T-helper 22 cell (primary cell): Measurements from ENCODE around the gene FCMR.

Experiments
- DNase-seq: peaks from one replicate; pipeline ENCODE4 v3.0.0-alpha.2; 2020; ENCODE audit warnings: low read depth

The FCMR gene

GRCh38 chr1:206899717-206900116, 22.0 kb downstream of the FCMR start:
- DNase-seq = no peak

GRCh38 chr1:206898915-206899431, 22.8 kb downstream of the FCMR start:
- no peak for DNase-seq

GRCh38 chr1:206898089-206898914, 23.4 kb downstream of the FCMR start:
- DNase-seq = no peak

GRCh38 chr1:206897175-206897574, 24.6 kb downstream of the FCMR start, which contains the start of gene IL24:
TSS of gene IL24 (plus strand) at chr1:206897443. CDS start at chr1:206897833, 390 bp downstream.
- no peak for DNase-seq

- DNase-seq = no peak
Measured at GRCh38 chr1:206896261-206896660, 25.5 kb downstream of the FCMR start.

GRCh38 chr1:206895837-206896242, 25.9 kb downstream of the FCMR start:
- DNase-seq = no peak

- no peak for DNase-seq
Measured at GRCh38 chr1:206895325-206895724, 26.4 kb downstream of the FCMR start.

GRCh38 chr1:206893380-206893779, 28.4 kb downstream of the FCMR start:
- DNase-seq = no peak

- DNase-seq = no peak
Measured at GRCh38 chr1:206892351-206892984, 29.3 kb downstream of the FCMR start.

GRCh38 chr1:206891412-206891811, 30.3 kb downstream of the FCMR start:
- DNase-seq = no peak

- no peak for DNase-seq
Measured at GRCh38 chr1:206890125-206891060, 31.3 kb downstream of the FCMR start.

- no peak for DNase-seq
Measured at GRCh38 chr1:206887701-206888100, 34.0 kb downstream of the FCMR start.

GRCh38 chr1:206886831-206887230, 34.9 kb downstream of the FCMR start:
- no peak for DNase-seq

GRCh38 chr1:206885341-206886060, 36.2 kb downstream of the FCMR start:
- no peak for DNase-seq

GRCh38 chr1:206883876-206884275, 37.9 kb downstream of the FCMR start:
- no peak for DNase-seq

- no peak for DNase-seq
Measured at GRCh38 chr1:206883160-206883559, 38.6 kb downstream of the FCMR start.

- DNase-seq = no peak
Measured at GRCh38 chr1:206882555-206882954, 39.2 kb downstream of the FCMR start.

- no peak for DNase-seq
Measured at GRCh38 chr1:206880314-206880713, 41.4 kb downstream of the FCMR start.

GRCh38 chr1:206878456-206878855, 43.3 kb downstream of the FCMR start:
- no peak for DNase-seq

- DNase-seq = no peak
Measured at GRCh38 chr1:206875752-206876377, 45.9 kb downstream of the FCMR start.

- no peak for DNase-seq
Measured at GRCh38 chr1:206873603-206874188, 48.0 kb downstream of the FCMR start.
